ENCODE measurements around the gene USP7. TPM values are rescaled to one million over a fixed set of nuclear protein-coding genes. Genes with fewer than 3 reads are reported as not detected.

USP7 gene
- total RNA-seq, 3 donors from 2014 or later: 87.9 to 156 (median 118) TPM

GRCh38 chr16:8959921-8960787, 3.6 kb downstream of the USP7 start:
- TF ChIP-seq, protein P1, sequence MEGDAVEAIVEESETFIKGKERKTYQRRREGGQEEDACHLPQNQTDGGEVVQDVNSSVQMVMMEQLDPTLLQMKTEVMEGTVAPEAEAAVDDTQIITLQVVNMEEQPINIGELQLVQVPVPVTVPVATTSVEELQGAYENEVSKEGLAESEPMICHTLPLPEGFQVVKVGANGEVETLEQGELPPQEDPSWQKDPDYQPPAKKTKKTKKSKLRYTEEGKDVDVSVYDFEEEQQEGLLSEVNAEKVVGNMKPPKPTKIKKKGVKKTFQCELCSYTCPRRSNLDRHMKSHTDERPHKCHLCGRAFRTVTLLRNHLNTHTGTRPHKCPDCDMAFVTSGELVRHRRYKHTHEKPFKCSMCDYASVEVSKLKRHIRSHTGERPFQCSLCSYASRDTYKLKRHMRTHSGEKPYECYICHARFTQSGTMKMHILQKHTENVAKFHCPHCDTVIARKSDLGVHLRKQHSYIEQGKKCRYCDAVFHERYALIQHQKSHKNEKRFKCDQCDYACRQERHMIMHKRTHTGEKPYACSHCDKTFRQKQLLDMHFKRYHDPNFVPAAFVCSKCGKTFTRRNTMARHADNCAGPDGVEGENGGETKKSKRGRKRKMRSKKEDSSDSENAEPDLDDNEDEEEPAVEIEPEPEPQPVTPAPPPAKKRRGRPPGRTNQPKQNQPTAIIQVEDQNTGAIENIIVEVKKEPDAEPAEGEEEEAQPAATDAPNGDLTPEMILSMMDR (IDR thresholded peaks at IDR 0.05): no peak
- TF ChIP-seq POLR2A (IDR thresholded peaks at IDR 0.05): no peak
- no peak for TF ChIP-seq POLR2AphosphoS5 (IDR thresholded peaks at IDR 0.05)
- Histone ChIP-seq H3K27ac (peak overlapping the region; percentile 22 to 54), H3K27me3 (no peaks in the 10 kb centered on the region), H3K4me1 (peaks cover 0 to 50% of the 10 kb centered on the region in 2 donors), H3K9me3 (no peaks in the 10 kb centered on the region), H3K36me3 (no peaks in the 10 kb centered on the region), H3K4me3 (peak overlapping the region in 1 of 3 donors; percentile 49)
- intact Hi-C loops (cut with DNase I; ENCODE audit: low total_unique reads): no loop called here
- no peak for DNase-seq (ENCODE audit: low spot score in 2 of 2)

- no peak for DNase-seq (ENCODE audit: low spot score in 2 of 2)
- H3K4me1 ChIP-seq: peaks cover 0 to 44% of the 10 kb centered on the region in 2 donors
- H3K36me3 ChIP-seq: no peaks in the 10 kb centered on the region
- TF ChIP-seq POLR2AphosphoS5 (IDR thresholded peaks at IDR 0.05) (no peak), POLR2A (IDR thresholded peaks at IDR 0.05) (no peak)
- TF ChIP-seq, protein P1 (IDR thresholded peaks at IDR 0.05): no peak
- no peaks in the 10 kb centered on the region for H3K27me3 ChIP-seq
- H3K9me3 ChIP-seq: no peaks in the 10 kb centered on the region
- intact Hi-C loops (cut with DNase I; ENCODE audit: low total_unique reads): no loop called here
- H3K27ac ChIP-seq: peak overlapping the region in 1 of 2 donors; percentile 6
- H3K4me3 ChIP-seq: peak overlapping the region in 1 of 3 donors; percentile 9
These were observed 5.2 kb downstream of the USP7 start for GRCh38 chr16:8958344-8959167.

DNA sequence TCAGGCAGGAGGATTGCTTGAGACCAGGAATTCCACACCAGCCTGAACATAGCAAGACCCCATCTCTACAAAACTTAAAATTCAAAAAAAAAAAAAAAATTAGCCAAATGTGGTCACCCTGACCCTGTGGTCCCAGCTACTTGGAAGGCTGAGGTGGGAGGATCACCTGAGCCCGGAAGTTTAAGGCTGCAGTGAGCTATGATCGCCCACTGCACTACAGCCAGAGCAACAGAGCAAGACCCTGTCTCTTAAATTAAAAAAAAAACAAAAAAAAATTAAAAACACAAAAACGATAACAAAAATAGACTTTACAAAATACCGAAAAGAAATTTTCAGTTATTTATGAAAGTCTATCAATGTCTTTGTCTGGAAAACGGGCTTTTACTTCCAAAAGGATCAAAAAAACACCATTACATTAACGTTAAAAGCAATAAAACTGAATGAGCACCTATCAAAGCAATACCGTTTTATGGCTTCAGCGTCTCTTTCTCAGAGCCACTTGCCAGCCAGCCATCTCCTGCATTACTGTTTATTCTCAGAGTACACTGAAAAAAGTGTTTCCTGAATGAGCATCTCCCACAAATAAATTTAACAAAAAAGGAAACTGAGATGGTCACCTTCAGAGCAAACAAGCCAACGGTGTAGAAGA, 6.1 kb downstream of the USP7 start:
- intact Hi-C loops (cut with DNase I; ENCODE audit: low total_unique reads): no loop called here
- DNase-seq (ENCODE audit: low spot score in 2 of 2): no peak
- Histone ChIP-seq H3K27ac (no peak overlapping the region), H3K4me3 (peak overlapping the region in 1 of 3 donors; percentile 9), H3K36me3 (no peaks in the 10 kb centered on the region), H3K4me1 (peaks cover 0 to 44% of the 10 kb centered on the region in 2 donors), H3K9me3 (no peaks in the 10 kb centered on the region), H3K27me3 (no peaks in the 10 kb centered on the region)
- TF ChIP-seq, protein P1 (IDR thresholded peaks at IDR 0.05): no peak
- TF ChIP-seq POLR2A (IDR thresholded peaks at IDR 0.05) (no peak), POLR2AphosphoS5 (IDR thresholded peaks at IDR 0.05) (no peak)

GRCh38 chr16:8957063-8957397, 6.7 kb downstream of the USP7 start:
- Histone ChIP-seq H3K4me1 (peaks cover 0 to 44% of the 10 kb centered on the region in 2 donors), H3K27me3 (no peaks in the 10 kb centered on the region)

More at GRCh38 chr16:8957063-8957397, 6.7 kb downstream of the USP7 start:
- no peak for TF ChIP-seq POLR2A (IDR thresholded peaks at IDR 0.05)
- TF ChIP-seq, protein P1 (IDR thresholded peaks at IDR 0.05): no peak
- TF ChIP-seq POLR2AphosphoS5 (IDR thresholded peaks at IDR 0.05): no peak
- no peak for DNase-seq (ENCODE audit: low spot score in 2 of 2)
- intact Hi-C loops (cut with DNase I; ENCODE audit: low total_unique reads): no loop called here
- H3K9me3 ChIP-seq: no peaks in the 10 kb centered on the region
- no peak overlapping the region for H3K4me3 ChIP-seq
- no peak overlapping the region for H3K27ac ChIP-seq
- no peaks in the 10 kb centered on the region for H3K36me3 ChIP-seq

Measured in breast epithelium (tissue), 4 donors.